Measurements from ENCODE around the gene DPP7.

GRCh38 chr9:137159105-137160053 lies 44.8 kb upstream of the DPP7 start:
- TF ChIP-seq EP300 (IDR thresholded peaks at IDR 0.05; ENCODE audit: borderline replicate concordance) (no peak), TAF1 (IDR thresholded peaks at IDR 0.05; ENCODE audit: low read depth) (no peak), MAX (IDR thresholded peaks at IDR 0.05) (no peak), EGR1 (IDR thresholded peaks at IDR 0.05) (no peak), YY1 (IDR thresholded peaks at IDR 0.05; ENCODE audit: low read depth) (no peak), RAD21 (IDR thresholded peaks at IDR 0.05; ENCODE audit: low read depth) (no peak), CEBPB (IDR thresholded peaks at IDR 0.05) (no peak), REST (IDR thresholded peaks at IDR 0.05; ENCODE audit: low read depth) (no peak), TEAD4 (IDR thresholded peaks at IDR 0.05) (no peak), CREB1 (IDR thresholded peaks at IDR 0.05; ENCODE audit: low read depth) (no peak), USF1 (IDR thresholded peaks at IDR 0.05) (no peak), FOXM1 (IDR thresholded peaks at IDR 0.05; ENCODE audit: borderline replicate concordance, low read depth) (no peak)
